Endothelial cell of umbilical vein (primary cell): ENCODE measurements around the gene TANGO6. TPM values are rescaled to one million over a fixed set of nuclear protein-coding genes. Genes with fewer than 3 reads are reported as not detected.

Source experiments
- BruUV-seq: library from RNA; stranded (reverse); fragments of 400-500 nt; replicated peaks from 2 replicates; lab custom pipeline; 2021; lab: Mats Ljungman, UMichigan
- CTCF ChIA-PET: fragments of 300-600, 350-600 bp; sonication (Branson Sonifier 250); formaldehyde crosslinking; loops from one replicate; lab custom pipeline; 2021; ENCODE audit warnings: antibody characterized with exemption, inconsistent platforms; lab: Charles Lee
- POLR2A ChIA-PET: fragments of 300-600, 350-600 bp; sonication (Branson Sonifier 250); formaldehyde crosslinking; loops from one replicate; lab custom pipeline; 2021; ENCODE audit warnings: antibody characterized with exemption, inconsistent platforms; lab: Charles Lee
- DNase-seq: peaks from one replicate; pipeline ENCODE4 v3.0.0-alpha.2; 2011; ENCODE audit warnings: low read depth, low spot score
- FAIRE-seq: peaks from 2 replicates; lab custom pipeline; 2011; peaks lifted over from hg19 to GRCh38; lab: Jason Lieb, UNC
- H2AFZ ChIP-seq: 2 replicates; pipeline ENCODE4 v1.6.0; 2012; ENCODE audit warnings: low read depth, low read length, control low read depth, inconsistent platforms
- H3K27ac ChIP-seq: 2 replicates; pipeline ENCODE4 v1.5.1; 2011; ENCODE audit warnings: low read depth, mild to moderate bottlenecking, control low read depth, low read length, moderate library complexity; ENCODE audit not compliant: insufficient read depth
- H3K27me3 ChIP-seq, 2 experiments: 2 replicates each; pipeline versions ENCODE4 v1.6.0 to v1.6.1; 2011; ENCODE audit warnings: low read length in 2 of 2, mixed read lengths in 1 of 2; ENCODE audit not compliant: control insufficient read depth in 2 of 2, insufficient read depth in 2 of 2
- H3K36me3 ChIP-seq, 2 experiments: 2 replicates in 1 of 2; 3 replicates in 1 of 2; pipeline ENCODE4 v1.5.1; 2011; ENCODE audit warnings: low read length in 2 of 2, mild to moderate bottlenecking in 1 of 2, moderate library complexity in 1 of 2; ENCODE audit not compliant: control insufficient read depth in 2 of 2, insufficient read depth in 2 of 2; ENCODE audit errors: extremely low read depth in 1 of 2
- H3K4me1 ChIP-seq: 3 replicates; pipeline ENCODE4 v1.5.1; 2011; ENCODE audit warnings: mild to moderate bottlenecking, low read length; ENCODE audit not compliant: control insufficient read depth, insufficient read depth; ENCODE audit errors: extremely low read depth
- H3K4me2 ChIP-seq: 2 replicates; pipeline ENCODE4 v1.6.1; 2011; ENCODE audit warnings: low read length, control low read depth, mixed read lengths; ENCODE audit not compliant: insufficient read depth
- H3K4me3 ChIP-seq, 3 experiments: fragments of 200-600 bp in 1 of 3; sonication (generic), shearing (Covaris generic) in 1 of 3; replicated peaks in 1 of 3; 2 replicates each; pipeline ENCODE4 v1.5.1; 2011 to 2016; ENCODE audit warnings: control low read depth in 3 of 3, low read length in 3 of 3, mild to moderate bottlenecking in 2 of 3, inconsistent platforms in 1 of 3, low read depth in 1 of 3, moderate library complexity in 1 of 3; ENCODE audit not compliant: insufficient read depth in 1 of 3
- H3K79me2 ChIP-seq: 2 replicates; pipeline ENCODE4 v1.6.0; 2012; ENCODE audit warnings: low read length, inconsistent platforms; ENCODE audit not compliant: control insufficient read depth, insufficient read depth
- H3K9ac ChIP-seq: replicated peaks from 2 replicates; pipeline ENCODE3; 2011; ENCODE audit warnings: low read length, control low read depth; ENCODE audit not compliant: insufficient read depth; ENCODE audit errors: extremely low read depth
- H3K9me1 ChIP-seq: replicated peaks from 3 replicates; pipeline ENCODE4 v1.6.0; 2011; ENCODE audit warnings: mild to moderate bottlenecking, low read length; ENCODE audit not compliant: control insufficient read depth, insufficient read depth; ENCODE audit errors: extremely low read depth
- H3K9me3 ChIP-seq: replicated peaks from 2 replicates; pipeline ENCODE4 v1.5.1; 2012; ENCODE audit warnings: low read length, inconsistent platforms; ENCODE audit not compliant: control insufficient read depth, insufficient read depth
- H4K20me1 ChIP-seq: replicated peaks from 2 replicates; pipeline ENCODE3; 2011; ENCODE audit warnings: mild to moderate bottlenecking, low read length; ENCODE audit not compliant: control insufficient read depth, insufficient read depth; ENCODE audit errors: extremely low read depth
- CTCF ChIP-seq, 2 donors: IDR thresholded peaks; 1 replicate in 1 of 2; 2 replicates in 1 of 2; pipeline ENCODE4 v1.5.1; 2011; ENCODE audit warnings: low read length in 2 of 2, mild to moderate bottlenecking in 2 of 2, moderate library complexity in 2 of 2, control low read depth in 1 of 2, inconsistent platforms in 1 of 2, low read depth in 1 of 2; ENCODE audit not compliant: insufficient read depth in 1 of 2; ENCODE audit errors: extremely low read depth in 1 of 2
- EZH2 ChIP-seq: IDR thresholded peaks from 2 replicates; pipeline ENCODE4 v1.6.1; 2012; ENCODE audit warnings: borderline replicate concordance, low read depth, mild to moderate bottlenecking, moderate library complexity, low read length, inconsistent platforms; ENCODE audit not compliant: severe bottlenecking
- FOS ChIP-seq: IDR thresholded peaks from 2 replicates; pipeline ENCODE4 v1.6.1; 2011; ENCODE audit warnings: mild to moderate bottlenecking, low read length, moderate library complexity, borderline replicate concordance; ENCODE audit not compliant: insufficient read depth
- GATA2 ChIP-seq: IDR thresholded peaks from 2 replicates; pipeline ENCODE4 v1.7.0; 2011; ENCODE audit warnings: low read depth, mild to moderate bottlenecking, moderate library complexity, mixed read lengths, low read length; ENCODE audit not compliant: insufficient read length, insufficient read depth
- JUN ChIP-seq: IDR thresholded peaks from 2 replicates; pipeline ENCODE4 v1.6.1; 2011; ENCODE audit warnings: borderline replicate concordance, low read depth; ENCODE audit not compliant: insufficient read length, insufficient read depth
- MYC ChIP-seq: IDR thresholded peaks from one replicate; pipeline ENCODE4 v1.6.1; 2011; ENCODE audit warnings: mild to moderate bottlenecking, low read depth, low read length
- POLR2A ChIP-seq: IDR thresholded peaks from 2 replicates; pipeline ENCODE4 v1.6.1; 2012; ENCODE audit warnings: low read depth, mild to moderate bottlenecking, control low read depth, low read length
- POLR2AphosphoS5 ChIP-seq: IDR thresholded peaks from 2 replicates; pipeline ENCODE4 v1.6.1; 2012; ENCODE audit warnings: low read depth, mild to moderate bottlenecking, control low read depth, low read length, moderate library complexity; ENCODE audit not compliant: insufficient read depth
- dilution Hi-C: fragments of 300-500 bp; cut with MboI; formaldehyde crosslinking; loops from one replicate; pipeline ENCODE4 v1.15.0; 2019; ENCODE audit warnings: low sequenced_read_pairs; ENCODE audit not compliant: extremely low pct_ligation_motif_present
- intact Hi-C: fragments of 100-400 bp; cut with micrococcal nuclease; formaldehyde crosslinking; loops from one replicate; pipeline ENCODE4 v1.10.0; 2022
- polyA plus RNA-seq, 4 experiments: library from polyadenylated mRNA; depleted of rRNA in 3 of 4; stranded (reverse) in 3 of 4; unstranded in 1 of 4; fragments of >200 nt; gene quantifications; 2 replicates each; pipeline versions ENCODE4 v1.2.1 to v1.2.3, GENCODE V29; 2011 to 2012; ENCODE audit warnings: missing spikeins in 1 of 4
- total RNA-seq: library from RNA; stranded (reverse); gene quantifications from 2 replicates; pipeline ENCODE4 v1.2.3, GENCODE V29; 2021
- TF ChIP-seq, protein P1 (sequence below): IDR thresholded peaks from 2 replicates; pipeline ENCODE4 v1.6.1; 2011; ENCODE audit not compliant: insufficient read depth, insufficient read length

TANGO6 gene
- total and polyA plus RNA-seq, 2 donors (not counting 3 experiments of a cell fraction or from before 2014, with no cell fraction given), result 6.7 to 21.2 TPM

- no TSS peak for BruUV-seq
- ChIA-PET POLR2A (interaction anchor here (0.5 to 0.7 kb wide), 2 partner anchors 25 to 183 kb away, joined by 3 to 5 read pairs; no protein-coding TSS in a partner anchor), CTCF (interaction anchor here (3.2 kb wide), 1 partner anchor 281 kb away, joined by 14 read pairs; no protein-coding TSS in a partner anchor)
- intact Hi-C loops (no loop called here), dilution Hi-C loops (no loop called here)
- FAIRE-seq (no peak), DNase-seq (no peak)
- no peak for TF ChIP-seq EZH2
- TF ChIP-seq CTCF (IDR thresholded peaks at IDR 0.05; ENCODE audit: extremely low read depth in 1 of 2, insufficient read depth in 1 of 2, low read depth in 1 of 2, low read length in 2 of 2), result no peak
- TF ChIP-seq POLR2AphosphoS5, result no peak
- TF ChIP-seq FOS, result no peak
- TF ChIP-seq, protein P1, sequence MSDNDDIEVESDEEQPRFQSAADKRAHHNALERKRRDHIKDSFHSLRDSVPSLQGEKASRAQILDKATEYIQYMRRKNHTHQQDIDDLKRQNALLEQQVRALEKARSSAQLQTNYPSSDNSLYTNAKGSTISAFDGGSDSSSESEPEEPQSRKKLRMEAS, result no peak
- no peak for TF ChIP-seq GATA2
- TF ChIP-seq MYC, result no peak
- TF ChIP-seq JUN, result no peak
- TF ChIP-seq POLR2A, result no peak
- Histone ChIP-seq H3K27ac (no peak overlapping the region), H3K79me2 (peaks cover 73% of the 10 kb centered on the region), H3K36me3 (no peaks in the 10 kb centered on the region), H3K9me1 (no peaks in the 10 kb centered on the region), H3K4me2 (no peak overlapping the region), H3K9ac (no peak overlapping the region), H3K4me1 (peaks cover 13% of the 10 kb centered on the region), H2AFZ (no peak overlapping the region), H3K4me3 (no peak overlapping the region), H4K20me1 (peaks cover 3% of the 10 kb centered on the region), H3K27me3 (no peaks in the 10 kb centered on the region), H3K9me3 (no peaks in the 10 kb centered on the region)
These were observed 284.7 kb downstream of the TANGO6 start for GRCh38 chr16:69127966-69128510.
